K562 (cell line): ENCODE data around the gene CBL. TPM values are rescaled to one million over a fixed set of nuclear protein-coding genes. Genes with fewer than 3 reads are reported as not detected.

Experiments used
- CBX2 ChIP-seq: fragments of 200-600 bp; sonication (generic); IDR thresholded peaks from one replicate; pipeline ENCODE4 v1.6.1; 2012; ENCODE audit warnings: mild to moderate bottlenecking, low read length, inconsistent platforms; ENCODE audit not compliant: insufficient read depth, poor library complexity, severe bottlenecking
- DEAF1 ChIP-seq: fragments of 450-650 bp; formaldehyde crosslinking; IDR thresholded peaks from 2 replicates; pipeline ENCODE4 v1.4.0; 2020; ENCODE audit warnings: mild to moderate bottlenecking, moderate library complexity
- KAT7 ChIP-seq: sonication (generic); formaldehyde crosslinking; IDR thresholded peaks from 2 replicates; pipeline ENCODE4 v1.8.0; 2022; ENCODE audit warnings: missing genetic modification reagents, mild to moderate bottlenecking, borderline replicate concordance
- MEIS2 ChIP-seq: fragments of 450-650 bp; IDR thresholded peaks from 2 replicates; pipeline ENCODE4 v1.6.1; 2014; ENCODE audit warnings: mild to moderate bottlenecking; ENCODE audit not compliant: partially characterized antibody
- MTA1 ChIP-seq: fragments of 450-650 bp; IDR thresholded peaks from 2 replicates; pipeline ENCODE4 v1.6.1; 2017; ENCODE audit warnings: borderline replicate concordance
- MYC ChIP-seq, 2 experiments: fragments of 250-450 bp in 1 of 2; sonication (Bioruptor Pico) in 1 of 2; IDR thresholded peaks; 2 replicates each; pipeline versions ENCODE4 v1.5.1 to v1.6.1; 2012 to 2021; ENCODE audit warnings: low read depth in 2 of 2, borderline replicate concordance in 1 of 2, improper control_type of control experiment in 1 of 2, low read length in 1 of 2, mild to moderate bottlenecking in 1 of 2, moderate library complexity in 1 of 2
- NCOR1 ChIP-seq: fragments of 450-650 bp; IDR thresholded peaks from 2 replicates; pipeline ENCODE4 v1.6.1; 2016; ENCODE audit warnings: mild to moderate bottlenecking, moderate library complexity
- NFYB ChIP-seq: IDR thresholded peaks from 2 replicates; pipeline ENCODE4 v1.6.1; 2011; ENCODE audit warnings: mild to moderate bottlenecking, moderate library complexity; ENCODE audit not compliant: insufficient read length; ENCODE audit errors: extremely low read depth
- PHB2 ChIP-seq: fragments of 450-650 bp; IDR thresholded peaks from 2 replicates; pipeline ENCODE4 v1.6.1; 2017; ENCODE audit warnings: low read depth
- ZBTB43 ChIP-seq: sonication (generic); formaldehyde crosslinking; IDR thresholded peaks from 2 replicates; pipeline ENCODE4 v1.8.0; 2023; ENCODE audit warnings: mild to moderate bottlenecking, missing genetic modification reagents
- polyA plus RNA-seq, 8 experiments: library from polyadenylated mRNA; depleted of rRNA in 4 of 8; stranded (reverse) in 5 of 8; unstranded in 3 of 8; fragments of >200 nt; fragmentation: Nextera tagmentation in 2 of 8; fragmentation: Illumina TruSeq in 1 of 8; extraction: Ambion mirVana in 2 of 8; extraction: Trizol in 1 of 8; gene quantifications; 2 replicates each; pipeline versions ENCODE4 v1.2.1 to v1.2.3, GENCODE V29; 2011 to 2014; ENCODE audit warnings: inconsistent platforms in 1 of 8, missing spikeins in 1 of 8
- total RNA-seq, 7 experiments: library from RNA; depleted of rRNA in 6 of 7; stranded (reverse); fragments of >200 nt in 6 of 7; fragmentation: Illumina TruSeq in 2 of 7; extraction: Trizol in 2 of 7; gene quantifications; 2 replicates each; pipeline versions ENCODE4 v1.2.1 to v1.2.3, GENCODE V29; 2011 to 2021; ENCODE audit warnings: low replicate concordance in 1 of 7

Gene CBL
- total and polyA plus RNA-seq, 9 of the 15 experiments (the other 6 are each of a cell fraction or from before 2014, with no cell fraction given): 3.2 to 24.9 (median 9.9) TPM

GRCh38 chr11:119273721-119274120 is 67.6 kb downstream of the CBL start (continued):
- no peak for TF ChIP-seq MEIS2
- no peak for TF ChIP-seq CBX2
- no peak for TF ChIP-seq MYC (IDR thresholded peaks at IDR 0.05; ENCODE audit: low read depth, low read length)
- no peak for TF ChIP-seq MYC (CRISPR knock-in tag; IDR thresholded peaks at IDR 0.05; ENCODE audit: borderline replicate concordance, low read depth)
- no peak for TF ChIP-seq DEAF1 (CRISPR knock-in tag)
- no peak for TF ChIP-seq ZBTB43 (CRISPR knock-in tag)
- TF ChIP-seq KAT7 (CRISPR knock-in tag): no peak
- TF ChIP-seq PHB2: no peak
- no peak for TF ChIP-seq NCOR1
- no peak for TF ChIP-seq NFYB
- no peak for TF ChIP-seq MTA1
- TF ChIP-seq, all 486 proteins: peak for 0
